IgD-negative memory B cell (primary cell): ENCODE measurements around the gene C14orf132. TPM values are rescaled to one million over a fixed set of nuclear protein-coding genes. Genes with fewer than 3 reads are reported as not detected.

Experiments used
- H3K27ac Mint-ChIP-seq, 3 donors: one replicate each; pipeline ENCODE4 v1.8.0; 2020 to 2022; ENCODE audit warnings: mild to moderate bottlenecking in 3 of 3, mixed read lengths in 3 of 3, moderate library complexity in 1 of 3
- H3K27me3 Mint-ChIP-seq: one replicate; pipeline ENCODE4 v1.8.0; 2021; ENCODE audit warnings: mixed read lengths
- H3K36me3 Mint-ChIP-seq: one replicate; pipeline ENCODE4 v1.8.0; 2020; ENCODE audit warnings: mild to moderate bottlenecking, mixed read lengths
- H3K4me1 Mint-ChIP-seq, 3 donors: one replicate each; pipeline ENCODE4 v1.8.0; 2020 to 2022; ENCODE audit warnings: mixed read lengths in 3 of 3, mild to moderate bottlenecking in 1 of 3
- H3K4me3 Mint-ChIP-seq, 4 donors: one replicate each; pipeline ENCODE4 v1.8.0; 2020 to 2022; ENCODE audit warnings: mild to moderate bottlenecking in 4 of 4, mixed read lengths in 4 of 4, moderate library complexity in 3 of 4
- H3K9me3 Mint-ChIP-seq, 3 donors: one replicate each; pipeline ENCODE4 v1.8.0; 2020 to 2021; ENCODE audit warnings: mixed read lengths in 3 of 3, mild to moderate bottlenecking in 1 of 3
- polyA plus RNA-seq: library from polyadenylated mRNA; unstranded; fragments of 300-500 nt; fragmentation: Illumina TruSeq; gene quantifications from one replicate; pipeline ENCODE4 v1.2.3, GENCODE V29; 2021

The C14orf132 gene
- polyA plus RNA-seq, 1 donor from 2014 or later, result 0.04 TPM

GRCh38 chr14:96029089-96029645 is 10.0 kb upstream of the C14orf132 start:
- Mint-ChIP-seq H3K9me3 (peaks cover 0 to 2% (median under 1%) of the 10 kb centered on the region in 3 donors), H3K27me3 (peaks cover 10% of the 10 kb centered on the region), H3K27ac (no peak overlapping the region), H3K4me1 (no peaks in the 10 kb centered on the region), H3K36me3 (no peaks in the 10 kb centered on the region), H3K4me3 (no peak overlapping the region)

- no peaks in the 10 kb centered on the region for H3K4me1 Mint-ChIP-seq
- H3K36me3 Mint-ChIP-seq, result no peaks in the 10 kb centered on the region
- peak overlapping the region in 1 of 4 donors; percentile 25 for H3K4me3 Mint-ChIP-seq
- no peak overlapping the region for H3K27ac Mint-ChIP-seq
- peaks cover 1 to 5% (median 4%) of the 10 kb centered on the region in 3 donors for H3K9me3 Mint-ChIP-seq
- peaks cover 10% of the 10 kb centered on the region for H3K27me3 Mint-ChIP-seq
Measured at GRCh38 chr14:96030108-96030760, 8.9 kb upstream of the C14orf132 start.

- Mint-ChIP-seq H3K36me3 (no peaks in the 10 kb centered on the region), H3K9me3 (peaks cover 1 to 5% (median 4%) of the 10 kb centered on the region in 3 donors), H3K4me3 (no peak overlapping the region), H3K4me1 (no peaks in the 10 kb centered on the region), H3K27ac (no peak overlapping the region), H3K27me3 (peaks cover 8% of the 10 kb centered on the region)
Measured at GRCh38 chr14:96031691-96032090, 7.5 kb upstream of the C14orf132 start.

- Mint-ChIP-seq H3K4me3 (no peak overlapping the region), H3K27me3 (peaks cover 28% of the 10 kb centered on the region), H3K36me3 (peaks cover 2% of the 10 kb centered on the region), H3K27ac (no peak overlapping the region), H3K4me1 (peaks cover 0 to 8% (median 7%) of the 10 kb centered on the region in 3 donors), H3K9me3 (peaks cover 1 to 6% (median 4%) of the 10 kb centered on the region in 3 donors)
Measured at GRCh38 chr14:96035456-96035855, 3.7 kb upstream of the C14orf132 start.

- peaks cover 3 to 12% (median 7%) of the 10 kb centered on the region in 3 donors for H3K4me1 Mint-ChIP-seq
- peaks cover 2% of the 10 kb centered on the region for H3K36me3 Mint-ChIP-seq
- no peak overlapping the region for H3K27ac Mint-ChIP-seq
- H3K9me3 Mint-ChIP-seq, result peaks cover 1 to 6% (median 4%) of the 10 kb centered on the region in 3 donors
- peak overlapping the region; percentile 53 to 86 (median 69) for H3K4me3 Mint-ChIP-seq
- H3K27me3 Mint-ChIP-seq, result peaks cover 43% of the 10 kb centered on the region
Measured at GRCh38 chr14:96037891-96038557, 1.1 kb upstream of the C14orf132 start.

- Mint-ChIP-seq H3K27me3 (peaks cover 45% of the 10 kb centered on the region), H3K36me3 (peaks cover 2% of the 10 kb centered on the region), H3K27ac (peak overlapping the region in 1 of 3 donors; percentile 82), H3K4me3 (peak overlapping the region; percentile 53 to 86 (median 69)), H3K4me1 (peaks cover 3 to 12% (median 7%) of the 10 kb centered on the region in 3 donors), H3K9me3 (peaks cover 1 to 6% (median 4%) of the 10 kb centered on the region in 3 donors)
Measured at GRCh38 chr14:96038558-96038919, 623 bp upstream of the C14orf132 start.

- H3K27me3 Mint-ChIP-seq, result peaks cover 47% of the 10 kb centered on the region
- peaks cover 2% of the 10 kb centered on the region for H3K36me3 Mint-ChIP-seq
- peak overlapping the region in 3 of 4 donors; percentile 65 to 89 (median 75) for H3K4me3 Mint-ChIP-seq
- peaks cover 0 to 6% (median 4%) of the 10 kb centered on the region in 3 donors for H3K9me3 Mint-ChIP-seq
- peaks cover 3 to 12% (median 7%) of the 10 kb centered on the region in 3 donors for H3K4me1 Mint-ChIP-seq
- no peak overlapping the region for H3K27ac Mint-ChIP-seq
Measured at GRCh38 chr14:96039633-96040311, 610 bp downstream of the C14orf132 start.

GRCh38 chr14:96040828-96041371 is 1.7 kb downstream of the C14orf132 start:
- peaks cover 0 to 3% (median 0%) of the 10 kb centered on the region in 3 donors for H3K9me3 Mint-ChIP-seq
- peaks cover 3 to 12% (median 7%) of the 10 kb centered on the region in 3 donors for H3K4me1 Mint-ChIP-seq
- peaks cover 47% of the 10 kb centered on the region for H3K27me3 Mint-ChIP-seq
- no peak overlapping the region for H3K27ac Mint-ChIP-seq
- peaks cover 2% of the 10 kb centered on the region for H3K36me3 Mint-ChIP-seq
- peak overlapping the region in 3 of 4 donors; percentile 6 to 57 (median 11) for H3K4me3 Mint-ChIP-seq

- no peak overlapping the region for H3K4me3 Mint-ChIP-seq
- H3K27ac Mint-ChIP-seq, result no peak overlapping the region
- peaks cover 3 to 8% (median 7%) of the 10 kb centered on the region in 3 donors for H3K4me1 Mint-ChIP-seq
- peaks cover 0 to 3% (median 0%) of the 10 kb centered on the region in 3 donors for H3K9me3 Mint-ChIP-seq
- H3K27me3 Mint-ChIP-seq, result peaks cover 44% of the 10 kb centered on the region
- H3K36me3 Mint-ChIP-seq, result peaks cover 2% of the 10 kb centered on the region
Measured at GRCh38 chr14:96042248-96042930, 3.2 kb downstream of the C14orf132 start.

GRCh38 chr14:96046630-96047029 is 7.5 kb downstream of the C14orf132 start:
- Mint-ChIP-seq H3K4me3 (no peak overlapping the region), H3K36me3 (no peaks in the 10 kb centered on the region), H3K9me3 (no peaks in the 10 kb centered on the region), H3K27ac (no peak overlapping the region), H3K4me1 (no peaks in the 10 kb centered on the region), H3K27me3 (peaks cover 7% of the 10 kb centered on the region)

GRCh38 chr14:96047101-96047500 is 7.9 kb downstream of the C14orf132 start:
- Mint-ChIP-seq H3K27ac (no peak overlapping the region), H3K27me3 (peaks cover 5% of the 10 kb centered on the region)

GRCh38 chr14:96049932-96050331 is 10.8 kb downstream of the C14orf132 start:
- Mint-ChIP-seq H3K27me3 (peaks cover 1% of the 10 kb centered on the region), H3K4me3 (no peak overlapping the region), H3K27ac (no peak overlapping the region), H3K36me3 (no peaks in the 10 kb centered on the region), H3K4me1 (no peaks in the 10 kb centered on the region), H3K9me3 (no peaks in the 10 kb centered on the region)

More at GRCh38 chr14:96047101-96047500, 7.9 kb downstream of the C14orf132 start:
- H3K36me3 Mint-ChIP-seq, result no peaks in the 10 kb centered on the region
- H3K9me3 Mint-ChIP-seq, result no peaks in the 10 kb centered on the region
- no peak overlapping the region for H3K4me3 Mint-ChIP-seq
- no peaks in the 10 kb centered on the region for H3K4me1 Mint-ChIP-seq

- no peak overlapping the region for H3K4me3 Mint-ChIP-seq
- no peaks in the 10 kb centered on the region for H3K36me3 Mint-ChIP-seq
- peaks cover 1% of the 10 kb centered on the region for H3K27me3 Mint-ChIP-seq
- H3K27ac Mint-ChIP-seq, result no peak overlapping the region
- H3K9me3 Mint-ChIP-seq, result no peaks in the 10 kb centered on the region
- no peaks in the 10 kb centered on the region for H3K4me1 Mint-ChIP-seq
Measured at GRCh38 chr14:96050482-96050881, 11.3 kb downstream of the C14orf132 start.

GRCh38 chr14:96051231-96051630 is 12.1 kb downstream of the C14orf132 start:
- H3K36me3 Mint-ChIP-seq, result no peaks in the 10 kb centered on the region
- H3K9me3 Mint-ChIP-seq, result no peaks in the 10 kb centered on the region
- H3K27ac Mint-ChIP-seq, result no peak overlapping the region
- no peaks in the 10 kb centered on the region for H3K4me1 Mint-ChIP-seq
- H3K4me3 Mint-ChIP-seq, result no peak overlapping the region
- H3K27me3 Mint-ChIP-seq, result peaks cover 2% of the 10 kb centered on the region
